HL-60/S4 (cell line): Measurements from ENCODE around the gene CYLD.

ENCODE experiments used
- in situ Hi-C: fragments of 300-500 bp; cut with MboI; formaldehyde crosslinking; loops from 2 replicates; pipeline ENCODE4 v1.14.3; 2022; ENCODE audit warnings: low sequenced_read_pairs

The CYLD gene

DNA sequence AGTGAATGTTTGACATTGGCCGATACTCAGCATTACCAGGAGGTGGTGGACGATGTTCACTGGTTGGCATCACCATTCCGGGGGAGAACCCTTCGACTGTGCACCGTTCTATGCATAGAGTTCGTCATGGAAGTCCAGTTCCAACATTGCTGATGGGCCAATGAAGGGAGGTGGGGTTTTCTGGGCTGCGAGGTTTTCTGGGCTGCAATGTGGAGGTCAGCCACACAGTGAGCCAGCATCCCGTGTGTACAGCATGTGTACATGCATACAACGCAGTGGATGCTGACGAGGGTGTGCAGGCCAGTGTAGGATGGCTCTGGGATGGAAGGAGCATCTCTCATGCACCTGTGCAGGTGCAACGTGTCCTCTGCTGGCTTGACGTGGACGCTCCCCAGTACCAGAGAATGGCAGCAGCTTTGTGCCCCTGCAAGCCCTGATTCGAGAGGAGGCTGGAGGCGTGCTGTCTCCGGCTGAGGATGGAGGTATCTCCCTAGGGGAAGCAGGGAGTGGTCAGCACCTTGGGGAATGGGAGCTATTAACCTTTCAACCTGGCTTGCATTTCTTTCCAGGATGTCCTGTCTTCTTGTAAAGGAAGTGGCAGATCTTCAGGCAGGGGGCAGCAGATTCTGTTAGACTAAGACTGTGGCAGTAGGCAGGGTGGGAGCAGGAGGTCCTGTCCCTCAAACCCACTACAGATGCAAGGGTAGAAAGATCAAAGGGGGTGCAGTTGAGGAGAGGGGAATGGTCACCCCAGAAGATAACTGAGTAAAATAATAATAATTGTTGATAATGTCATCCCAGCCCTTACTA lies 98.2 kb downstream of the CYLD start:
- in situ Hi-C loops: no loop called here

DNA sequence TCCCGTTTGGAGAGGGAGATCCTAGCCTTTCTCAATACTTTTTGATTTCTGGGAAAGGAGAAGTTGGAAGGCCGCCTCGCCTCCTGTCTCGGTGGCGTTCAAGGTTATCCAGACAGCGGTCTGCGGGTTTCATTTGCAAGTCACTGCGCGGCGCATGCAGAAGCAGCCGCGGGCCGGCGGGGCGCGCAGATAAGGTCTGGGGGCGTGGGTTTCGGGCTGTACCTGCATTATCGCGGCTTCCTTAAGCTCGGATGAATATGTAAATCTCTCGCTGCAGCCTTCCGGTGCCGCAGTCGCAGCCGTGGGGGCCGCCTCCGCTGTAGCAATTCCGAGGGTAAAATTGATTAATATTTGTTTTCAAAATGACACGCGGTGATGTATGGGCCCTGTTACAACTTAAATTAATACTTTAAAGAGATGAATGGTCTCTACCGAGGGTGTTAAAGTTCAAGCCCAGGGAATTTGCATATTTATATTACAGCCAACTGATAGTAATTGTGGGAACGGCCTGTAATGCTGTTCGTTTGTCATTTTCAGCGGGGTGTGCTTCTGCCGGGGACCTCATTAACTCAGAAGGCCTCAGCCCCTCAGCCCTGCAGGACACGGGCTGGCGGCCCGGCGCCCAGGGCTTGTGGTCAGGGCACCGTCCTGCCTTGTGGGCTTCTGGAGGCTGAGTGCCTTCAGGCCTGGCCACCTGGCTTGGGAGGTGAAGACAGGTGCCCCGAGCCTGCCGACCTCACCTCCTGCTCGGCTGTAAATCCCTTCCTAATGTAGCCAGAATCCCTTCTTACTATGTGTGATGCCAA lies 99.4 kb downstream of the CYLD start:
- in situ Hi-C loops: no loop called here

DNA sequence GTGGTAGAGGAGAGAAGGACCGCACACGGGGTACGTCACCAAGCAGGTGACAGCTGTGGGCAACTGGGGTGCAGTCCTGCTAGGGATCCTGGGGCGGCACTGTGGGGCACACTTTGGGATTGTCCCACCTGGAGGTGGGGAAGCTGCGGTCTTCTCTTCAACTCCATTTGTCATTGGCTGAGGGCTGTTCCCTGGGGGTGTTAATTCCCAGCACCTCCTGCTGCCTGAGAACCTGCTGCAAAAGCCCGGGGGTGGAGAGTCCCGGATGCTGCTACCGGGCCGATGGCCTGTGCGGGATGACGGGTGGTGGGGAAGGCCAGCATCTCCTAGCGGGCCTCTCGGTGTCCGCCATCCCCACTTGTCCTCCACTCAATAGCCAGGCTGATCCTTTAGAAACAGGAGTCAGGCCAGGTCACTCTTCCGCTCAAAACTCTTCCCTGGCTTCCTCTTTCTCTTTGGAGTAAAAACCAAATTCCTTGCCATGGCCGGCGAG lies 100.2 kb downstream of the CYLD start:
- in situ Hi-C loops: no loop called here

DNA sequence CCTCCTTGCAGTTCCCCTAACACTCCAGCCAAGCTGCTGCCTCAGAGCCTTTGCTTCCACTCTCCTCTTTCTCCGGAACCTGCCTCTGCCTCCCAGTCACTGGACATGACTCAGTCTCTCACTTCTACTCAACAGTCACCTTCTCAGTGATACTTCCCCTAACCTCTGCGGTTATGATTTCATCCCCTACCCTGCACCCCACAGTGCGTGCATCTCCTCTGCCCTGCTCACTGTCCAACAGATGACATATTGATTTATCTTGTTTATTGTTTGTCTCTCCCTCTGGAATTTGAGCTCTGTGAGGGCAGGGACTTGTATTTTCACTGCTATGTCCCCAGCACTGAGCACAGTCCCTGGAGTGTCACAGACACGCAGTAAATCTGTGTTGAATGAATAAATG lies 100.7 kb downstream of the CYLD start:
- in situ Hi-C loops: no loop called here

DNA sequence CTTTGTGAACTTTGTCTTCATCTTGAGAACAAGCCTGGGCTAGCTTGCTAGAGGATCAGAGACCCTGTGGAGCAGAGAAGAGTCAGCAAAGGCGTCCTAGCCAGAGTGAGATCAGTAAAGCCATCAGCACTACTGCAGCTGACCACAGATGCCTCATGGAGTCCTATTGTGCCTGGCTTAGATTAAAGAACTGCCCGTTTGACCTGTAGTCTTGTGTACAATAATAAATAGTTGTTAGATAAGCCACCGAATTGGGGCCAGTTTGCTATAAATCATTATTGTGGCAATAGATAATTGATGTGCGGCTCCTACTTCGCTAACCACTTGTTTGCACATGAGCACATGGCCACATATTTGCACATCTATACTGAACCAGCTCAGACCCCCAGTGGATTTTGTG lies 103.0 kb downstream of the CYLD start:
- in situ Hi-C loops: no loop called here

DNA sequence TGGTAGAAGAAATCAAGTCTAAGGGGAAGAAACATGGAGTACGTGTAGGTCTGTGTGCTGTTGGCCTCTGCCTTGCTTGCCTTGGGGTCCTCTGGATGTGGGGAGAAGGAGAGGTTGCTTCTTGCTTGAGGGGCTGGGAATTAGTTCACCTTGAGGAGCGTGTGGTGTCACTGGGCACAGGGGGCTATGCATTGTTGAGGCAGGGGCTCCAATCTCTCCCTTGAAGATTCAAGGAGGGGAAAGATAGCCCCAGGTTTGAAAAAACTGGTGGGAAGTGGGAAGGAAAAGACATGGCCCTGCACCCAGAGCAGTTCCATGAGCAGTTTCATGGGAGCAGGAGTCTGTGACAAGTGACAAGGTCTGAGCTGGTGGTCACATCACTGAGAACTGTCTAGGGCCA lies 103.4 kb downstream of the CYLD start:
- in situ Hi-C loops: no loop called here

DNA sequence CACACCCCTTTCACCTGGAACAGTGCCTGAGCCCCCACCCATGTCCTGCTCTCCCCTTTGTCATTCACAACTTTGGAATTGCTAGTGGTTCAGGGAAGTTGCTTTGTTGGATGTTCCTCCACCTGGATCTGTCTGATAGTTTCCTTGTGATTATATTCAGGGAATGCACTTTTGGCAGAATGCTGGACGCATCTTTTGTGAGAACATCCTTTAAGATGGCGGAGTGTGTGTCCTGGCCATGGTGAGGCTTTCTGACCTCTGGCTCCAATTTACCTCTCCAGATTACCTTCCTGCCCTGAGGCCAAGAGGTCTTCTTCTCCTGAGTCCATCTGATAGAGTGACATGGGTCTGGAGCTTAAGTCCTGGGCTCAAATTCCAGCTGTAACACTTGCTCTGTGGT lies 104.6 kb downstream of the CYLD start:
- in situ Hi-C loops: no loop called here

DNA sequence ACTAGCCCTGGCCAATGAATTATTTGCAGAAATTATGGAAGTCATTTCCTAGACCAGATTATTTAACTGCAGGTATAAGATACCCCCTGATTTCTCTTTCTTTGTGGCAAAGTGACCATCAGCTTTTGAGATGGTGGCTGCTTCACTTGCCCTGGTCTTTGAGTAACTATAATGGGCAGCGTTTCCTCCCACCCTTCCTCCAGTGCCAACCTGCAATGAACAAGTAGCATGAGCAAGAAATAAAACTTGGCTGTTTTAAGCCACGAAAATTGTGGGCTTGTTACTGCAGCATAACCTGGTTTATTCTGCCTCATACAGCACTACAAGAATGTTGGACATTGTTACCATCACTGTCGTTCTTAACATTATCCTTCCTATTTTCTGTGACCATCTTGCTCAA lies 105.3 kb downstream of the CYLD start:
- in situ Hi-C loops: no loop called here

DNA sequence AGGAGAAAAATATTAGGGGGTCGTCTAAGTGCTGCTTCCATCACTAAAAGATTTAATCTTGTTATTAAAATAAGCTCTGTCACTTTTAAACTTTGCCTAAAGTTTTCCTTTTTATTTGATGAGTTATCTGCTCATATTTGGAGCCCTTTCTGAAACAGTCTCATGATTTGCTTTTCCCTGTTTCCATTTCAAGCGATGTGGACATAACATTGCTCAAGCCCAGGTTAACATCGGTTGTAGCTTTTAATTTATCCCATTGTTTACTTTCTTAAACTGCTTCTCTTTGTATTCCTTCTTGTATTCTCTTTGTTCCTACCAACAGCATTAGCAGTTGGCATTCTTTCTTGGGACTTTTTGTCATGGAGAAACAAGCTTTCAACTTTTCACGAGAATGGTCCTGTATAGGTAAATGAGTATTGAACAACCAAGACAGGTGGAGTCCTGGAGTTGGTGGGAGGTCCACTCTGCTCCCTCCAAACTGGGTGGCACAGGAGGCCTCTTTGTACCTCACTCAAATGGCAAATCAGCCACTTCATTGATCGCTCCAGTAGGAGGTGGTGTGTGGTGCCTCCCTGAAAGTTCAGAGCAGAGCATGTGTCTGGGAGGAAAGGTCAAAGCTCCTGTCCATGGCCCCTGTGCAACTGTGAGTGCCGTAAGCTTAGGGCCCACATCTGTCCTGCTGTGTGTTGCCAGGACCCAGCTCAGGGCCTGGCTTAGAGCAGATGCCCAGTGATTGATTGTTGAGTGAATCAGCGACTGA lies 107.0 kb downstream of the CYLD start:
- in situ Hi-C loops: no loop called here
